ENCODE measurements around the gene GIN1. TPM values are rescaled to one million over a fixed set of nuclear protein-coding genes. Genes with fewer than 3 reads are reported as not detected.

The GIN1 gene
- total and polyA plus RNA-seq, 4 donors: 1.8 to 6.4 (median 4.0) TPM

- Histone ChIP-seq H3K9me3 (ENCODE audit: control insufficient read depth in 4 of 4, low read length in 3 of 4) (no peaks in the 10 kb centered on the region), H3K27ac (ENCODE audit: low read depth in 1 of 2, low read length in 2 of 2) (no peak overlapping the region), H3K36me3 (ENCODE audit: control insufficient read depth in 4 of 4, insufficient read depth in 3 of 4, low read depth in 1 of 4, low read length in 3 of 4) (peaks cover 0 to 3% (median 0%) of the 10 kb centered on the region in 4 donors), H3K9ac (ENCODE audit: low read depth in 1 of 2, low read length in 2 of 2) (no peak overlapping the region), H3K27me3 (ENCODE audit: control insufficient read depth in 4 of 4, insufficient read depth in 4 of 4, low read length in 3 of 4) (no peaks in the 10 kb centered on the region), H3K4me3 (ENCODE audit: low read depth in 1 of 3, low read length in 3 of 3) (no peak overlapping the region), H3K4me1 (ENCODE audit: control insufficient read depth in 4 of 4, insufficient read depth in 4 of 4, low read length in 3 of 4) (peaks cover 0 to 2% (median 0%) of the 10 kb centered on the region in 4 donors)
- TF ChIP-seq HNF4A (conservative IDR thresholded peaks at IDR 0.05): no peak
- TF ChIP-seq ATF3 (IDR thresholded peaks at IDR 0.05): no peak
- TF ChIP-seq CTCF (IDR thresholded peaks at IDR 0.05; ENCODE audit: low read depth, low read length, missing input control): no peak
- no peak for TF ChIP-seq MAX (IDR thresholded peaks at IDR 0.05)
- no peak for TF ChIP-seq REST (IDR thresholded peaks at IDR 0.05)
- no peak for TF ChIP-seq FOXA2 (IDR thresholded peaks at IDR 0.05)
- no peak for TF ChIP-seq ZBTB33 (IDR thresholded peaks at IDR 0.05)
- no peak for TF ChIP-seq JUND (IDR thresholded peaks at IDR 0.05)
- no peak for TF ChIP-seq GABPA (IDR thresholded peaks at IDR 0.05 in 1 of 2, conservative IDR thresholded peaks at IDR 0.05 in 1 of 2)
- no peak for TF ChIP-seq RAD21 (IDR thresholded peaks at IDR 0.05)
- 85% methylated on average over 1 of the region's 1 CpG for WGBS
- no peak for DNase-seq (ENCODE audit: low spot score)
Observed at GRCh38 chr5:103109277-103109676, 10.7 kb downstream of the GIN1 start.

GRCh38 chr5:103108086-103108485, 11.9 kb downstream of the GIN1 start:
- 69% methylated on average over 2 of the region's 2 CpGs for WGBS
- Histone ChIP-seq H3K27ac (ENCODE audit: low read depth in 1 of 2, low read length in 2 of 2) (no peak overlapping the region), H3K4me1 (ENCODE audit: control insufficient read depth in 4 of 4, insufficient read depth in 4 of 4, low read length in 3 of 4) (no peaks in the 10 kb centered on the region), H3K36me3 (ENCODE audit: control insufficient read depth in 4 of 4, insufficient read depth in 3 of 4, low read depth in 1 of 4, low read length in 3 of 4) (peaks cover 0 to 9% (median 2%) of the 10 kb centered on the region in 4 donors), H3K4me3 (ENCODE audit: low read depth in 1 of 3, low read length in 3 of 3) (no peak overlapping the region), H3K9ac (ENCODE audit: low read depth in 1 of 2, low read length in 2 of 2) (no peak overlapping the region), H3K9me3 (ENCODE audit: control insufficient read depth in 4 of 4, low read length in 3 of 4) (no peaks in the 10 kb centered on the region), H3K27me3 (ENCODE audit: control insufficient read depth in 4 of 4, insufficient read depth in 4 of 4, low read length in 3 of 4) (no peaks in the 10 kb centered on the region)
- no peak for DNase-seq (ENCODE audit: low spot score)
- no peak for TF ChIP-seq ATF3 (IDR thresholded peaks at IDR 0.05)
- no peak for TF ChIP-seq HNF4G (IDR thresholded peaks at IDR 0.05)
- TF ChIP-seq JUND (IDR thresholded peaks at IDR 0.05): no peak
- no peak for TF ChIP-seq FOXA1 (IDR thresholded peaks at IDR 0.05)
- TF ChIP-seq NR2F2 (IDR thresholded peaks at IDR 0.05): no peak
- TF ChIP-seq MAX (IDR thresholded peaks at IDR 0.05): no peak
- TF ChIP-seq TAF1 (conservative IDR thresholded peaks at IDR 0.05): no peak
- TF ChIP-seq RAD21 (IDR thresholded peaks at IDR 0.05): no peak
- no peak for TF ChIP-seq FOXA2 (IDR thresholded peaks at IDR 0.05)
- TF ChIP-seq SP1 (IDR thresholded peaks at IDR 0.05): no peak
- no peak for TF ChIP-seq CTCF (IDR thresholded peaks at IDR 0.05; ENCODE audit: low read depth, low read length, missing input control)
- no peak for TF ChIP-seq ZBTB33 (IDR thresholded peaks at IDR 0.05)
- no peak for TF ChIP-seq EGR1 (IDR thresholded peaks at IDR 0.05; ENCODE audit: low read depth in 2 of 2)
- no peak for TF ChIP-seq HNF4A (conservative IDR thresholded peaks at IDR 0.05)
- no peak for TF ChIP-seq YY1 (IDR thresholded peaks at IDR 0.05)

All from liver (tissue), 9 donors.